HepG2 (cell line): ENCODE data around the gene MEIOC. TPM values are rescaled to one million over a fixed set of nuclear protein-coding genes. Genes with fewer than 3 reads are reported as not detected.

ENCODE experiments used
- BHLHE40 ChIP-seq: IDR thresholded peaks from 2 replicates; pipeline ENCODE4 v1.6.1; 2011; ENCODE audit warnings: low read length, improper control_type of control experiment
- FOXO4 ChIP-seq: sonication (generic); formaldehyde crosslinking; conservative IDR thresholded peaks from 2 replicates; pipeline ENCODE4 v1.8.1; 2023; ENCODE audit warnings: missing genetic modification reagents
- KDM1A ChIP-seq: IDR thresholded peaks from 2 replicates; pipeline ENCODE4 v1.6.1; 2016; ENCODE audit warnings: missing compliant biosample characterization
- MED1 ChIP-seq: sonication (generic); formaldehyde crosslinking; IDR thresholded peaks from 2 replicates; pipeline ENCODE4 v1.4.0; 2020; ENCODE audit warnings: missing genetic modification reagents
- MLLT10 ChIP-seq: sonication (generic); formaldehyde crosslinking; IDR thresholded peaks from 2 replicates; pipeline ENCODE4 v1.4.0; 2020; ENCODE audit warnings: missing genetic modification reagents
- MLX ChIP-seq: IDR thresholded peaks from 2 replicates; pipeline ENCODE4 v1.6.1; 2016
- PTBP1 ChIP-seq: fragments of 200-400 bp; formaldehyde crosslinking; IDR thresholded peaks from 2 replicates; pipeline ENCODE4 v1.6.1; 2018; ENCODE audit warnings: low read length, low read depth; ENCODE audit not compliant: poor library complexity, severe bottlenecking
- RORA ChIP-seq: sonication (generic); formaldehyde crosslinking; IDR thresholded peaks from 2 replicates; pipeline ENCODE4 v1.5.0; 2020; ENCODE audit warnings: mild to moderate bottlenecking, missing genetic modification reagents, moderate library complexity
- SMAD1 ChIP-seq: sonication (generic); formaldehyde crosslinking; IDR thresholded peaks from 2 replicates; pipeline ENCODE4 v1.4.0; 2020; ENCODE audit warnings: missing genetic modification reagents, low read depth, mild to moderate bottlenecking, borderline replicate concordance
- SOX13 ChIP-seq, 3 experiments: fragments of 450-650 bp in 1 of 3; sonication (generic) in 1 of 3; formaldehyde crosslinking in 1 of 3; IDR thresholded peaks in 2 of 3; conservative IDR thresholded peaks in 1 of 3; 2 replicates each; pipeline versions ENCODE4 v1.5.0 to v1.6.1; 2016 to 2020; ENCODE audit warnings: antibody characterized with exemption in 1 of 3, mild to moderate bottlenecking in 1 of 3, missing compliant biosample characterization in 1 of 3, missing genetic modification reagents in 1 of 3, moderate library complexity in 1 of 3
- SP5 ChIP-seq: IDR thresholded peaks from 2 replicates; pipeline ENCODE4 v1.6.1; 2016; ENCODE audit warnings: low read depth, borderline replicate concordance
- THAP9 ChIP-seq: sonication (generic); formaldehyde crosslinking; IDR thresholded peaks from 2 replicates; pipeline ENCODE4; 2020; ENCODE audit warnings: missing genetic modification reagents, mild to moderate bottlenecking, borderline replicate concordance
- ZFP41 ChIP-seq: sonication (generic); formaldehyde crosslinking; IDR thresholded peaks from 2 replicates; pipeline ENCODE4 v1.4.0; 2020; ENCODE audit warnings: mild to moderate bottlenecking, missing genetic modification reagents, borderline replicate concordance
- ZMAT3 ChIP-seq: sonication (generic); formaldehyde crosslinking; conservative IDR thresholded peaks from 2 replicates; pipeline ENCODE4 v1.7.0; 2021; ENCODE audit warnings: missing genetic modification reagents
- ZNF670 ChIP-seq: sonication (generic); formaldehyde crosslinking; IDR thresholded peaks from 2 replicates; pipeline ENCODE4 v1.8.0; 2022; ENCODE audit warnings: mild to moderate bottlenecking, missing genetic modification reagents, borderline replicate concordance
- ZNF792 ChIP-seq: IDR thresholded peaks from 2 replicates; pipeline ENCODE4 v1.6.1; 2016
- ZNF816 ChIP-seq: sonication (generic); formaldehyde crosslinking; IDR thresholded peaks from 2 replicates; pipeline ENCODE4 v1.8.0; 2022; ENCODE audit warnings: missing genetic modification reagents, mild to moderate bottlenecking, borderline replicate concordance
- polyA plus RNA-seq, 8 experiments: library from polyadenylated mRNA; depleted of rRNA in 3 of 8; stranded (reverse) in 7 of 8; unstranded in 1 of 8; fragments of >200 nt; fragmentation: Illumina TruSeq in 4 of 8; extraction: Trizol in 4 of 8; gene quantifications; 2 replicates each; pipeline versions ENCODE4 v1.2.1 to v1.2.3, GENCODE V29; 2011 to 2016; ENCODE audit warnings: low read depth in 4 of 8, missing spikeins in 1 of 8, mixed read lengths in 1 of 8; ENCODE audit not compliant: insufficient read depth in 1 of 8
- total RNA-seq, 5 experiments: library from RNA; depleted of rRNA; stranded (reverse); fragments of >200 nt; fragmentation: Illumina TruSeq; extraction: Trizol; gene quantifications; 2 replicates each; pipeline ENCODE4 v1.2.3, GENCODE V29; 2016; ENCODE audit warnings: low read depth in 1 of 5
- TF ChIP-seq, protein P1 (sequence below): sonication (generic); formaldehyde crosslinking; IDR thresholded peaks from 2 replicates; pipeline ENCODE4 v1.5.1; 2020; ENCODE audit warnings: missing genetic modification reagents, mild to moderate bottlenecking, borderline replicate concordance
- TF ChIP-seq, protein P2 (sequence below): sonication (generic); formaldehyde crosslinking; IDR thresholded peaks from 2 replicates; pipeline ENCODE4 v1.5.0; 2020; ENCODE audit warnings: mild to moderate bottlenecking, missing genetic modification reagents
- TF ChIP-seq, protein P3 (sequence below): sonication (generic); formaldehyde crosslinking; IDR thresholded peaks from 2 replicates; pipeline ENCODE4 v1.8.0; 2022; ENCODE audit warnings: mild to moderate bottlenecking, missing genetic modification reagents, moderate library complexity

MEIOC gene
- total and polyA plus RNA-seq, 2 of the 13 experiments (the other 11 are each of a cell fraction or from before 2014, with no cell fraction given) = 0.04 to 0.15 TPM

GRCh38 chr17:44708401-44709263 is 52.4 kb downstream of the MEIOC start, which contains the start of gene DBF4B (continued):
- TF ChIP-seq ZNF816 (peak; percentile 61; the same call in 1 of the 2 replicates), MLLT10 (CRISPR knock-in tag) (no peak), THAP9 (CRISPR knock-in tag) (peak; percentile 89; the same call in 1 of the 2 replicates), ZNF670 (CRISPR knock-in tag) (0 out of 2 replicates have a peak, but pooled peaks have one; percentile 17), SMAD1 (CRISPR knock-in tag) (no peak), ZMAT3 (CRISPR knock-in tag) (0 out of 2 replicates have a peak, but pooled peaks have one; percentile 76), RORA (CRISPR knock-in tag) (no peak), SP5 (peak; percentile 90), MLX (CRISPR knock-in tag) (no peak), KDM1A (no peak), PTBP1 (peak; percentile 62), MED1 (peak; percentile 42; the same call in 1 of the 2 replicates), ZNF792 (CRISPR knock-in tag) (peak; percentile 77; the same call in 1 of the 2 replicates), BHLHE40 (no peak), SOX13 (IDR thresholded peaks at IDR 0.05) (peak; percentile 64), SOX13 (CRISPR knock-in tag; conservative IDR thresholded peaks at IDR 0.05 in 1 of 2, IDR thresholded peaks at IDR 0.05 in 1 of 2) (peak in 1 of 2 experiments; percentile 51; a peak in 1 of 4 replicates), FOXO4 (CRISPR knock-in tag) (no peak), ZFP41 (CRISPR knock-in tag) (no peak)
- TF ChIP-seq, protein P1, sequence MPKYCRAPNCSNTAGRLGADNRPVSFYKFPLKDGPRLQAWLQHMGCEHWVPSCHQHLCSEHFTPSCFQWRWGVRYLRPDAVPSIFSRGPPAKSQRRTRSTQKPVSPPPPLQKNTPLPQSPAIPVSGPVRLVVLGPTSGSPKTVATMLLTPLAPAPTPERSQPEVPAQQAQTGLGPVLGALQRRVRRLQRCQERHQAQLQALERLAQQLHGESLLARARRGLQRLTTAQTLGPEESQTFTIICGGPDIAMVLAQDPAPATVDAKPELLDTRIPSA (CRISPR knock-in tag) = peak; percentile 85; the same call in 1 of the 2 replicates
- TF ChIP-seq, protein P2, sequence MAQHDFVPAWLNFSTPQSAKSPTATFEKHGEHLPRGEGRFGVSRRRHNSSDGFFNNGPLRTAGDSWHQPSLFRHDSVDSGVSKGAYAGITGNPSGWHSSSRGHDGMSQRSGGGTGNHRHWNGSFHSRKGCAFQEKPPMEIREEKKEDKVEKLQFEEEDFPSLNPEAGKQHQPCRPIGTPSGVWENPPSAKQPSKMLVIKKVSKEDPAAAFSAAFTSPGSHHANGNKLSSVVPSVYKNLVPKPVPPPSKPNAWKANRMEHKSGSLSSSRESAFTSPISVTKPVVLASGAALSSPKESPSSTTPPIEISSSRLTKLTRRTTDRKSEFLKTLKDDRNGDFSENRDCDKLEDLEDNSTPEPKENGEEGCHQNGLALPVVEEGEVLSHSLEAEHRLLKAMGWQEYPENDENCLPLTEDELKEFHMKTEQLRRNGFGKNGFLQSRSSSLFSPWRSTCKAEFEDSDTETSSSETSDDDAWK (CRISPR knock-in tag) = no peak
- TF ChIP-seq, protein P3, sequence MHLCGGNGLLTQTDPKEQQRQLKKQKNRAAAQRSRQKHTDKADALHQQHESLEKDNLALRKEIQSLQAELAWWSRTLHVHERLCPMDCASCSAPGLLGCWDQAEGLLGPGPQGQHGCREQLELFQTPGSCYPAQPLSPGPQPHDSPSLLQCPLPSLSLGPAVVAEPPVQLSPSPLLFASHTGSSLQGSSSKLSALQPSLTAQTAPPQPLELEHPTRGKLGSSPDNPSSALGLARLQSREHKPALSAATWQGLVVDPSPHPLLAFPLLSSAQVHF (CRISPR knock-in tag) = no peak
